Astrocyte of the spinal cord (primary cell): ENCODE results near the gene NRARP.

Source experiments
- DNase-seq: peaks from one replicate; pipeline ENCODE4 v3.0.0; 2011; ENCODE audit warnings: low read depth, low spot score
- H3K4me3 ChIP-seq: 2 replicates; pipeline ENCODE4 v1.5.1; 2011; ENCODE audit warnings: low read depth, mild to moderate bottlenecking, low read length, moderate library complexity
- in situ Hi-C: cut with HindIII; loops from 2 replicates; pipeline ENCODE4 v1.10.0; 2017; ENCODE audit warnings: low sequenced_read_pairs
- TF ChIP-seq, protein P1 (sequence below): IDR thresholded peaks from 2 replicates; pipeline ENCODE4 v1.5.1; 2012; ENCODE audit warnings: low read depth, mild to moderate bottlenecking, low read length, inconsistent platforms

NRARP gene

DNA sequence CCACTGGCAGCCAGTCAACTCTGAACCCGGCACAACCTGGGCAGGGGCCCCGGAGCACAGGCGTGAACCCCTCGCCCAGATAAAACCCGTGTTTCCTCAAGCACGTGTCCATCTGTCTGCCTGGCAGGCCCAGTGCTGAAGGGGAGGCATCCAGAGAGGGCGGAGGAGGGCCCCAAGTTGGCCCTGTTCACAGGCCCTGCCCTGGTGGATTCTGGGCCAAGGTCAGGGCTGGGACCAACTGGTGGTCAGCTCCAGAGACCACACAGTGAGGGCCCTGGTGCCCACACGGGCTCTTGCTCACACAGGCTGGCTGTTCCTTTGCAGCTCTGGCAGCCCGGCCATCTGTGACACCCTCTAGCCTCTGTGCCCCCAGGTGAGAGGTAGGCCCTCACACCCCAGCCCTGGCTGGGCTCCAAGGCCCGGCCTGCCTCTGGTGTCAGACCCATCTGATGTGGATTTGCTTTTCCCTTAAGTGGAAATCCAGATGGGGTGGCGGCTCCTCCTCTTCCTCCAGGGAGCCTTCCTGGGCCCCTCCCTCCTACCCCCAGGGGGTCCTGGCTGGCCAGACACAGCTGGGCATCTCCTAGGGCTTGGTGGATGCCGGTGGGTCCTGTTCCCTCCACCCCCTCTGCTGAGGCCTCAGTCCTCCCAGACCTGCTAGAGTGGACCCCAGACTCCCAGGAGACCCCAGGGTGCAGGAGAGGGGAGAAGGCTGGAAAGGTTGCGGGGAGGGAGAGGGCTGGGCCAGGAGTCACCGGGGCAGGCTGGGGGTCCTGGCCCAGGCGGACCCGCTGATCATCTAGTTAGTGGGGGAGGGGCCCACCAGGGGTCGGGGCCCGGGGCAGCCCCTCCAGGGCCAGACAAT is 51.5 kb downstream of the NRARP start:
- DNase-seq, result no peak
- H3K4me3 ChIP-seq, result no peak overlapping the region
- TF ChIP-seq, protein P1, sequence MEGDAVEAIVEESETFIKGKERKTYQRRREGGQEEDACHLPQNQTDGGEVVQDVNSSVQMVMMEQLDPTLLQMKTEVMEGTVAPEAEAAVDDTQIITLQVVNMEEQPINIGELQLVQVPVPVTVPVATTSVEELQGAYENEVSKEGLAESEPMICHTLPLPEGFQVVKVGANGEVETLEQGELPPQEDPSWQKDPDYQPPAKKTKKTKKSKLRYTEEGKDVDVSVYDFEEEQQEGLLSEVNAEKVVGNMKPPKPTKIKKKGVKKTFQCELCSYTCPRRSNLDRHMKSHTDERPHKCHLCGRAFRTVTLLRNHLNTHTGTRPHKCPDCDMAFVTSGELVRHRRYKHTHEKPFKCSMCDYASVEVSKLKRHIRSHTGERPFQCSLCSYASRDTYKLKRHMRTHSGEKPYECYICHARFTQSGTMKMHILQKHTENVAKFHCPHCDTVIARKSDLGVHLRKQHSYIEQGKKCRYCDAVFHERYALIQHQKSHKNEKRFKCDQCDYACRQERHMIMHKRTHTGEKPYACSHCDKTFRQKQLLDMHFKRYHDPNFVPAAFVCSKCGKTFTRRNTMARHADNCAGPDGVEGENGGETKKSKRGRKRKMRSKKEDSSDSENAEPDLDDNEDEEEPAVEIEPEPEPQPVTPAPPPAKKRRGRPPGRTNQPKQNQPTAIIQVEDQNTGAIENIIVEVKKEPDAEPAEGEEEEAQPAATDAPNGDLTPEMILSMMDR, result no peak
- in situ Hi-C loops, result no loop called here
